Activated T-helper 2 cell treated with anti-CD3 and anti-CD28 coated beads, Interferon-gamma antibody, Interleukin-2, Interleukin-4, amounts not matched to agents 10 μg/mL and 5 μg/mL and 100 μg/mL, durations not matched to agents 14 hours and 24 hours and 36 hours (primary cell): ENCODE results near the gene CST2. TPM values are rescaled to one million over a fixed set of nuclear protein-coding genes. Genes with fewer than 3 reads are reported as not detected.
"Not testable (repeated sequence)": the region's sequence is repeated elsewhere in the genome, so short reads cannot be mapped to it uniquely, and the experiment has no call there.

Source experiments
- DNase-seq: peaks from one replicate; pipeline ENCODE4 v3.0.0; 2021; ENCODE audit warnings: low spot score
- H3K27ac Mint-ChIP-seq: one replicate; pipeline ENCODE4 v1.8.0; 2021; ENCODE audit warnings: mixed read lengths
- H3K27me3 Mint-ChIP-seq: one replicate; pipeline ENCODE4 v1.8.0; 2021; ENCODE audit warnings: low read depth, mixed read lengths
- H3K36me3 Mint-ChIP-seq: one replicate; pipeline ENCODE4 v1.8.0; 2021; ENCODE audit warnings: low read depth, mixed read lengths
- H3K4me1 Mint-ChIP-seq: one replicate; pipeline ENCODE4 v1.8.0; 2021; ENCODE audit warnings: low read depth, mixed read lengths
- H3K4me3 Mint-ChIP-seq: one replicate; pipeline ENCODE4 v1.8.0; 2021; ENCODE audit warnings: low read depth, mild to moderate bottlenecking, moderate library complexity, mixed read lengths
- H3K9me3 Mint-ChIP-seq: one replicate; pipeline ENCODE4 v1.8.0; 2021; ENCODE audit warnings: mixed read lengths
- intact Hi-C: fragments of 100-400 bp; cut with micrococcal nuclease; formaldehyde crosslinking; loops from one replicate; pipeline ENCODE4 v1.15.1; 2023
- total RNA-seq: library from RNA; stranded (reverse); gene quantifications from 2 replicates; pipeline ENCODE4 v1.2.3, GENCODE V29; 2022

CST2 gene
- total RNA-seq, 1 donor from 2014 or later: not detected

DNA sequence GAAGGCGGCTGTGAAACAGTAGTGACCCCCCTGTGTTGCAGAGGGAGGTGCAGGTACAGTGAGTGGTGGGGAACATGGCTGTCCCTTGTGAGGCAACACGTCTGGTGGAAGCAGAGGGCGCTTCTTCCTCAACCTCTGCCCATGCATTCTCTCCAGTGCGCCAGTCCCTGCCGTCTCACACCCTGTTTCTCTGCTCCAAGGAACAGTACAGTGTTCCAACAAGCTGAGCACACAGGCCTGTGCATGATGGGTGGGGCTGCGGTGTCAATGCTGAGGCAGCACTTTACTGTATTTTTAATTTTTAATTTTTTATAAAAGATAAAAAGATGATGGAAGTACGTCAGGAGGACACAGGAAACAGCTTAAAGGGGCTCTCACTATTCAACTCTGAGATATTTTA, 32.5 kb downstream of the CST2 start:
- intact Hi-C loops: no loop called here

DNA sequence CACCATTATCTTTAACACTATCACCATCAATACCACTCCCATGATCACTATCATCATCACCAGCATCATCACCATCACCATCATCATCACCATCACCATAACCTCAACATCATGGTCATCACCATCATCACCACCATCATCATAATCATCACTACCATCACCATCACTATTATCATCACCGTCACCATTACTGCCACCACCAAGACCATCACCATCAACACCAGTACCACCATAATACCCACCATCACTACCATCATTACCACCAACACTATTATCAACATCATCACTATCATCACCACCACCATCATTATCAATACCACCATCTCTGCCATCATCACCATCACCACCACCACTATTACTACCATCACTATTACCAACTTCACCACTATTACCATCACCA, 43.1 kb downstream of the CST2 start:
- Mint-ChIP-seq H3K27me3 (no peaks in the 10 kb centered on the region), H3K27ac (no peak overlapping the region), H3K36me3 (no peaks in the 10 kb centered on the region), H3K9me3 (no peaks in the 10 kb centered on the region), H3K4me3 (no peak overlapping the region), H3K4me1 (no peaks in the 10 kb centered on the region)
- intact Hi-C loops: no loop called here
- DNase-seq: no peak

More for the DNA sequence above, 32.5 kb downstream of the CST2 start:
- H3K36me3 Mint-ChIP-seq: no peaks in the 10 kb centered on the region
- no peak for DNase-seq
- no peaks in the 10 kb centered on the region for H3K4me1 Mint-ChIP-seq
- H3K27me3 Mint-ChIP-seq: peaks cover 9% of the 10 kb centered on the region
- no peaks in the 10 kb centered on the region for H3K9me3 Mint-ChIP-seq
- no peak overlapping the region for H3K4me3 Mint-ChIP-seq
- no peak overlapping the region for H3K27ac Mint-ChIP-seq

DNA sequence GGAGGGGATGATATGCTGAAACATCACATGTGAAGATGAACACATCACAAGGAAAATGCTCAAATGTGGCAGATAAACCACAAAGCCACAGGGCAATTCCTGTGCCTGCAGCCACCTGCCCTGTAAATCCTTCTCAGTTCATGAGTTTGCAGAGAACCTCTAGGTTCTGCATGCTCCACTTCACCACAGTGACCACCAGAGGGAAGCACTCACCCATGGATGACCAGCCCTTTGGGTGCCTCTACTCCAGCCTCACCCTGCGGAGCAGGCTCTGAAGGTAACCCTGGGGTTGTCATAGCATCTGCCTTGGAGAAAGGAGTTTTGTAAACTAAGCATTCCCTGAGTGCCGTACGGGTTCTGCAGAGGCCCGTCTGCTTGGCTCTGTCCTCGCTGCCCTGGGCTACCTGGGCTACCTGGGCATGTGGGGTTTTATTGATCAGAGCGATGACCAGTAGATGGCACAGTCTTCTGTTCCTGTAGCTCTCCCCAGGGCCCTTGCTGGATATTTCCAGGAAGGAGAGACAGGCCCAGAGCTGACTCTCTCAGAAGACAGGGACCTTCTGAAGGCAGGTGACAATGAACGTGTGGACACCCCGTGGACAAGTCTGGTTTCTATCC, 44.1 kb downstream of the CST2 start:
- H3K4me3 Mint-ChIP-seq: no peak overlapping the region
- H3K4me1 Mint-ChIP-seq: no peaks in the 10 kb centered on the region
- H3K36me3 Mint-ChIP-seq: no peaks in the 10 kb centered on the region
- DNase-seq: no peak
- H3K9me3 Mint-ChIP-seq: no peaks in the 10 kb centered on the region
- no peak overlapping the region for H3K27ac Mint-ChIP-seq
- intact Hi-C loops: no loop called here
- H3K27me3 Mint-ChIP-seq: no peaks in the 10 kb centered on the region

DNA sequence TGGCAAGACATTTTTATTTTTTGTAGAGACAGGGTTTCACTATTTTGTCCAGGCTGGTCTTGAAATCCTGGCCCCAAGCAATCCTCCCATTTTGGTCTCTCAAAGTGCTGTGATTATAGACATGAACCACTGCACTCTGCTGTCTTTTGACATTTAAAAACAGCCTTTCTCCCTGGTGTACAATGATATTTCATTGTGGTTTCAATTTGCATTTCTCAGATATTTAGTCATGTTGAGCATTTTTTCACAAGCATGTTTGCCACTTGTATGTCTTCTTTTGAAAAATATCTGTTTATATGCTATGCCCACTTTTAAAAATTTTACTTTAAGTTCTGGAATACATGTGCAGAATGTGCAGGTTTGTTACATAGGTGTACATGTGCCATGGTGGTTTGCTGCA, 47.9 kb downstream of the CST2 start:
- H3K4me3 Mint-ChIP-seq, H3K4me1 Mint-ChIP-seq, H3K27ac Mint-ChIP-seq, DNase-seq, H3K27me3 Mint-ChIP-seq, intact Hi-C loops, H3K9me3 Mint-ChIP-seq, H3K36me3 Mint-ChIP-seq: not testable (repeated sequence)

DNA sequence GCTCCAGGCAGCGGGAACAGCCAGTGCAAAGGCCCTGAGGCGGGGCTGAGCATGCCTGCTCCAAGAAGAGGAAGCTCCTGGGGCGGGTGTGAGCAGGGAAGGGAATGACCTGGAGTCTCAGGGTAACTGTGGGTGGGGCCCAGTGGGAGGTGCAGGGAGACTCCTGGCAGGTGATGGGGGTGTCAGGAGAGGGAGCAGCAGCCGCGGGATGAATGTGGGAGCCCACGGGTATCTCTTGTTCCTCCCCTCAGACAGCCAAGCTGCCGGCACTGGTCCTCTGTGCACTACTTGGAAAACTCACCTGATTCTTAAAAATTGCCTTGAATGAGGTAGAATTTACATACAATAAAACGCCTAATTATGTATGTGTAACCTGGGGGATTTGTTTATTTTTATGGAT, 49.1 kb downstream of the CST2 start:
- H3K4me1 Mint-ChIP-seq, intact Hi-C loops, H3K27ac Mint-ChIP-seq, H3K27me3 Mint-ChIP-seq, H3K36me3 Mint-ChIP-seq, DNase-seq, H3K4me3 Mint-ChIP-seq, H3K9me3 Mint-ChIP-seq: not testable (repeated sequence)

DNA sequence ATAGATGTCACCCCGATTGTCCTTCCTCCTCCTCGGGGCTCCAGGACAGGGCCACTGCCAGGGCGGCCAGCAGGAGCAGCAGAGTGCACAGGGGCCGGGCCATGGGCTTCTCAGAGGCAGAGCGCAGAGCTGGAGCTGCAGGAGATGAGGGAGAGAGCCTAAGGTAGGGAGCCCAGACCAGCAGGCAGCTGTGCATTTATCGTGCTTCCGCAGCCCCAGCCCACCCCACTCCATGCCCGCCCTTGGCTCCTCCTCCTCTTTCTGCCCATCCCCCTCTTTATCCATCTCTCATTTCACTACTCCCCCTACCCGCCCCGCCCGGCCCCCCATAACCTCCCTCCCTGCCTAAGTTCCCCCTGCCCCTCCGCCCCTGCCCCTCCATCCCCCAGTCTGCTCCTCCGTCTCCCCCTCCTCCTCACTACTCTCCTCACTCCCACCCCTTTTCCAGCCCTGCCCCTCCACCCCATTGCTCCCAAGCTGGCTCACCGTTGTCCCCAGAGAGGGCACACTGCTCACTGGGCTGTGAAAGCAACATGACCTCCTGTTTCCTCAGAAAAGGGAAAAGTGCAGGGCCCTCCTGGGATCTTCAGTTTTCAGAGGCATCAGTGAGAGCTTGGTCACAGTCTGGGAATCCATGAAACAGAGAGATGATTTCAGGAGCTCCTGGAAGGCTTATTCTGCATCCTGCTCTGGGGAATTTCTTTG, 50.3 kb downstream of the CST2 start:
- H3K4me1 Mint-ChIP-seq: no peaks in the 10 kb centered on the region
- no peak for DNase-seq
- no peaks in the 10 kb centered on the region for H3K36me3 Mint-ChIP-seq
- H3K27ac Mint-ChIP-seq: no peak overlapping the region
- no peaks in the 10 kb centered on the region for H3K27me3 Mint-ChIP-seq
- no peaks in the 10 kb centered on the region for H3K9me3 Mint-ChIP-seq
- intact Hi-C loops: no loop called here
- H3K4me3 Mint-ChIP-seq: no peak overlapping the region

DNA sequence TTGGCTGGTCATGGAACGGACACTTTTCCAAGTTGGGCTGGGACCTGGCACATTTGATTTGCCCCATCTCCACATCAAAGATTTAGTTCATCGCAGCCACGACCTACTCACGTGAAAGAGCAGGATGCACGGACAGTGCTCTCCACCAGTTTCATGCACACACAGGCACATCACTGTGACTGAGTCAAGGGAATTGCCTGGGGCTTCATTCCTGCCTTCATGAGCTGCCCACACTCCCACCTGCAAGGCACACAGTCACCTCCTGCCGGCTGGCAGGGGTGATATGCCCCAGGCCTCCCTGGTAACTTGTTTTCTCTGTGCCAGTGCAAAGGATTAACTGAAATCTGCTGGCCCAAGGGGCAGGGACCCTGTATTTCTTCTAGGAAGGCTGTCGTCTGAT, 52.4 kb downstream of the CST2 start:
- H3K9me3 Mint-ChIP-seq: no peaks in the 10 kb centered on the region
- H3K27ac Mint-ChIP-seq: no peak overlapping the region
- no peak overlapping the region for H3K4me3 Mint-ChIP-seq
- no peaks in the 10 kb centered on the region for H3K4me1 Mint-ChIP-seq
- no peaks in the 10 kb centered on the region for H3K27me3 Mint-ChIP-seq
- DNase-seq: no peak
- H3K36me3 Mint-ChIP-seq: no peaks in the 10 kb centered on the region
- intact Hi-C loops: no loop called here

Other genes starting within 250 kb of the CST2 start
- not detected in 2 replicates for gene CST9, start 220.8 kb downstream of the CST2 start, total RNA-seq
- 0.82 and 1.5 TPM in 2 replicates for gene CST3, start 188.8 kb downstream of the CST2 start, total RNA-seq
- gene CST4, start 137.7 kb downstream of the CST2 start, total RNA-seq: not detected in 2 replicates
- not detected in 2 replicates for gene CST1, start 75.8 kb downstream of the CST2 start, total RNA-seq
- gene CST5, start 53.0 kb upstream of the CST2 start, total RNA-seq: not detected in 2 replicates
- gene GGTLC1, start 162.1 kb upstream of the CST2 start, total RNA-seq: not detected in 2 replicates